SK-N-SH (cell line): ENCODE measurements around the gene CUL9. TPM values are rescaled to one million over a fixed set of nuclear protein-coding genes. Genes with fewer than 3 reads are reported as not detected.

Experiments
- CTCF ChIA-PET: fragments of 300-600, 350-600 bp; formaldehyde crosslinking; extraction: SDS; loops from one replicate; lab custom pipeline; 2021; lab: Yijun Ruan, JAX
- POLR2A ChIA-PET: fragments of 350-600 bp; sonication (Branson Sonifier 250); formaldehyde crosslinking; extraction: SDS; loops from one replicate; lab custom pipeline; 2020; ENCODE audit warnings: antibody characterized with exemption, inconsistent platforms; lab: Yijun Ruan, JAX
- DNase-seq: peaks from one replicate; pipeline ENCODE4 v3.0.0; 2012
- H2AFZ ChIP-seq: fragments of 200-600 bp; sonication (generic); 2 replicates; pipeline ENCODE4 v1.8.1; 2016; ENCODE audit warnings: antibody characterized with exemption, mild to moderate bottlenecking, low read depth
- H3F3A ChIP-seq: fragments of 200-600 bp; sonication (generic); replicated peaks from 2 replicates; pipeline ENCODE3; 2016; ENCODE audit warnings: antibody characterized with exemption, mild to moderate bottlenecking; ENCODE audit not compliant: insufficient read depth
- H3K27ac ChIP-seq, 2 experiments: fragments of 200-500 bp in 1 of 2; fragments of 200-600 bp in 1 of 2; sonication (Bioruptor generic) in 1 of 2; sonication (generic), shearing (Covaris generic) in 1 of 2; 2 replicates each; pipeline versions ENCODE4 v1.5.1 to v1.6.1; 2014 to 2016; ENCODE audit warnings: low read depth in 2 of 2, inconsistent platforms in 1 of 2, low read length in 1 of 2, mild to moderate bottlenecking in 1 of 2, mixed read lengths in 1 of 2
- H3K27me3 ChIP-seq: fragments of 200-600 bp; sonication (generic), shearing (Covaris generic); 2 replicates; pipeline ENCODE4 v1.6.1; 2016; ENCODE audit warnings: mixed run types; ENCODE audit not compliant: insufficient read depth
- H3K36me3 ChIP-seq, 2 experiments: fragments of 200-500 bp in 1 of 2; fragments of 200-600 bp in 1 of 2; sonication (Bioruptor generic) in 1 of 2; sonication (generic) in 1 of 2; replicated peaks in 1 of 2; 2 replicates each; pipeline versions ENCODE3 to v1.5.1; 2014 to 2016; ENCODE audit warnings: low read length in 1 of 2, mild to moderate bottlenecking in 1 of 2; ENCODE audit not compliant: insufficient read depth in 2 of 2, control insufficient read depth in 1 of 2
- H3K4me1 ChIP-seq, 2 experiments: fragments of 200-500 bp in 1 of 2; fragments of 200-600 bp in 1 of 2; sonication (Bioruptor generic) in 1 of 2; sonication (generic), shearing (Covaris generic) in 1 of 2; 2 replicates each; pipeline versions ENCODE4 v1.5.1 to v1.6.1; 2014 to 2016; ENCODE audit warnings: low read depth in 1 of 2, low read length in 1 of 2, mixed run types in 1 of 2; ENCODE audit not compliant: insufficient read depth in 2 of 2, control insufficient read depth in 1 of 2
- H3K4me2 ChIP-seq: fragments of 200-600 bp; sonication (generic), shearing (Covaris generic); 2 replicates; pipeline ENCODE4 v1.6.1; 2017; ENCODE audit warnings: mixed run types
- H3K4me3 ChIP-seq, 2 experiments: fragments of 200-500 bp in 1 of 2; fragments of 200-600 bp in 1 of 2; sonication (Bioruptor generic) in 1 of 2; sonication (generic), shearing (Covaris generic) in 1 of 2; 2 replicates each; pipeline versions ENCODE4 v1.5.1 to v1.8.1; 2014 to 2016; ENCODE audit warnings: low read depth in 2 of 2, inconsistent platforms in 1 of 2, low read length in 1 of 2, mild to moderate bottlenecking in 1 of 2, mixed read lengths in 1 of 2, moderate library complexity in 1 of 2
- H3K79me2 ChIP-seq: fragments of 200-600 bp; sonication (generic); 2 replicates; pipeline ENCODE4 v1.8.1; 2017; ENCODE audit warnings: mild to moderate bottlenecking; ENCODE audit not compliant: insufficient read depth
- H3K9ac ChIP-seq: fragments of 200-600 bp; sonication (generic); 2 replicates; pipeline ENCODE4 v1.6.1; 2017; ENCODE audit warnings: mixed run types
- H3K9me2 ChIP-seq: fragments of 200-600 bp; sonication (generic); 2 replicates; pipeline ENCODE4 v1.6.1; 2017; ENCODE audit warnings: mixed run types
- H3K9me3 ChIP-seq: fragments of 200-600 bp; sonication (generic); 2 replicates; pipeline ENCODE4 v1.6.1; 2017; ENCODE audit warnings: mixed run types, mild to moderate bottlenecking, moderate library complexity
- H4K20me1 ChIP-seq: fragments of 200-600 bp; sonication (generic); 2 replicates; pipeline ENCODE4 v1.6.1; 2017; ENCODE audit warnings: mild to moderate bottlenecking, mixed run types; ENCODE audit not compliant: insufficient read depth
- CHD2 ChIP-seq: fragments of 150-350 bp; IDR thresholded peaks from 2 replicates; pipeline ENCODE4 v1.6.1; 2018; ENCODE audit warnings: low read length; ENCODE audit not compliant: partially characterized antibody
- ELF1 ChIP-seq: IDR thresholded peaks from 2 replicates; pipeline ENCODE4 v1.4.0; 2012
- EZH2phosphoT487 ChIP-seq: fragments of 200-600 bp; sonication (generic); IDR thresholded peaks from 2 replicates; pipeline ENCODE4 v1.6.1; 2017; ENCODE audit warnings: low read depth, mixed run types, mild to moderate bottlenecking, antibody characterized with exemption, moderate library complexity, borderline replicate concordance
- FOSL2 ChIP-seq: IDR thresholded peaks from 2 replicates; pipeline ENCODE4 v1.4.0; 2012; ENCODE audit warnings: low read depth, mild to moderate bottlenecking, moderate library complexity, borderline replicate concordance
- FOXJ3 ChIP-seq: sonication (generic); formaldehyde crosslinking; IDR thresholded peaks from 2 replicates; pipeline ENCODE4 v1.5.1; 2020; ENCODE audit warnings: mild to moderate bottlenecking, missing genetic modification reagents
- GABPA ChIP-seq: IDR thresholded peaks from 2 replicates; pipeline ENCODE4 v1.4.0; 2012; ENCODE audit warnings: low read depth, mild to moderate bottlenecking
- JUND ChIP-seq: IDR thresholded peaks from 2 replicates; pipeline ENCODE4 v1.4.0; 2012
- MXI1 ChIP-seq: IDR thresholded peaks from 2 replicates; pipeline ENCODE4 v1.6.1; 2012; ENCODE audit warnings: mild to moderate bottlenecking, low read depth, low read length, improper control_type of control experiment
- NFIC ChIP-seq: IDR thresholded peaks from 2 replicates; pipeline ENCODE4 v1.4.0; 2012; ENCODE audit warnings: borderline replicate concordance
- NRF1 ChIP-seq: IDR thresholded peaks from 2 replicates; pipeline ENCODE4 v1.6.1; 2012; ENCODE audit warnings: low read depth, mild to moderate bottlenecking, low read length
- RAD21 ChIP-seq: IDR thresholded peaks from 2 replicates; pipeline ENCODE4 v1.6.1; 2012; ENCODE audit warnings: mild to moderate bottlenecking, low read length
- RFX5 ChIP-seq: IDR thresholded peaks from 2 replicates; pipeline ENCODE4 v1.6.1; 2012; ENCODE audit warnings: mild to moderate bottlenecking, improper control_type of control experiment, low read length
- SIN3A ChIP-seq: IDR thresholded peaks from 2 replicates; pipeline ENCODE4 v1.6.1; 2012; ENCODE audit warnings: low read depth, mild to moderate bottlenecking, low read length, moderate library complexity, borderline replicate concordance
- YY1 ChIP-seq: IDR thresholded peaks from 2 replicates; pipeline ENCODE4 v1.4.0; 2012; ENCODE audit warnings: low read depth, mild to moderate bottlenecking
- WGBS: methylation state at CpG from one replicate; pipeline ENCODE4 v1.1.6; 2017; ENCODE audit warnings: low lambda C conversion rate; 5-methylcytosine and 5-hydroxymethylcytosine counted together
- polyA plus RNA-seq, 3 experiments: library from polyadenylated mRNA; depleted of rRNA; stranded (reverse); fragments of >200 nt; gene quantifications; 2 replicates each; pipeline ENCODE4 v1.2.3, GENCODE V29; 2012
- TF ChIP-seq, protein P1 (sequence below): fragments of 200-600 bp; sonication (generic); IDR thresholded peaks from 2 replicates; pipeline ENCODE4 v1.6.1; 2017; ENCODE audit warnings: antibody characterized with exemption, mild to moderate bottlenecking, moderate library complexity
- TF ChIP-seq, protein P2 (sequence below): IDR thresholded peaks from 2 replicates; pipeline ENCODE4 v1.4.0; 2012; ENCODE audit warnings: low read depth, borderline replicate concordance

Gene CUL9
- polyA plus RNA-seq, 1 of the 3 experiments (the other 2 are of a cell fraction), result 37.7 TPM

DNA sequence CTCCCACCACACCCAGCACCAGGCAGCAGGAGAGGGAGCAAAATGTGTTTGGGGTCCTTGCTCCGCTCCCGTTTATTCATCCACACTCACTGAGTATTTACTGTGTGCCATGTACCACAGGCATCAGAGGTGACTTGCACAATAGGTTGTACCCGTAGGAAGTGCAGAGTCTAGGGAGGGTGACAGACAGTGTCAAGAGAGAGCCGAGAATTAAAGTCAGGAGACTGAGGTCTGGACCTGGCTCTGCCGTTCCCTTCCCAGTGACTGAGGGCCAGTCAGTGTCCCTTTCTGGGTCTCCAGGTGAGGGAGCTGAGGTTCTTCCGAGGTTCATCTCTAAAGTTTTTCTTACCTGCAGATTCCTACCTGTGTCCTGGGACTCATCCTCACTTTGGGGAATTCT, 83.6 kb downstream of the CUL9 start:
- H3K4me1 ChIP-seq, result peaks cover 0 to 13% of the 10 kb centered on the region in 2 experiments; a peak in 1 of 4 replicates
- no peak overlapping the region for H3K4me2 ChIP-seq
- no peaks in the 10 kb centered on the region for H3K9me3 ChIP-seq
- no peaks in the 10 kb centered on the region for H3K79me2 ChIP-seq
- TF ChIP-seq SIN3A, result no peak
- TF ChIP-seq ELF1, result no peak
- no peak for TF ChIP-seq FOXJ3
- TF ChIP-seq NRF1, result no peak
- no peak for TF ChIP-seq NFIC
- no peak for TF ChIP-seq RAD21
- TF ChIP-seq, all 33 proteins: peak for 0
- DNase-seq, result no peak
- Histone ChIP-seq H3K27ac (no peak overlapping the region), H3K9ac (no peak overlapping the region), H3K27me3 (no peaks in the 10 kb centered on the region), H3K36me3 (no peaks in the 10 kb centered on the region), H3K9me2 (no peaks in the 10 kb centered on the region), H4K20me1 (no peaks in the 10 kb centered on the region), H2AFZ (no peak overlapping the region), H3K4me3 (no peak overlapping the region), H3F3A (no peaks in the 10 kb centered on the region)
- CTCF ChIA-PET, result interaction anchor here (0.6 to 1.2 kb wide), 2 partner anchors 36 to 122 kb away, joined by 3 read pairs; partner anchors contain the start of gene DNPH1
- whole genome bisulfite sequencing, result 73% methylated on average over 5 of the region's 6 CpGs
- POLR2A ChIA-PET, result no interaction called here

DNA sequence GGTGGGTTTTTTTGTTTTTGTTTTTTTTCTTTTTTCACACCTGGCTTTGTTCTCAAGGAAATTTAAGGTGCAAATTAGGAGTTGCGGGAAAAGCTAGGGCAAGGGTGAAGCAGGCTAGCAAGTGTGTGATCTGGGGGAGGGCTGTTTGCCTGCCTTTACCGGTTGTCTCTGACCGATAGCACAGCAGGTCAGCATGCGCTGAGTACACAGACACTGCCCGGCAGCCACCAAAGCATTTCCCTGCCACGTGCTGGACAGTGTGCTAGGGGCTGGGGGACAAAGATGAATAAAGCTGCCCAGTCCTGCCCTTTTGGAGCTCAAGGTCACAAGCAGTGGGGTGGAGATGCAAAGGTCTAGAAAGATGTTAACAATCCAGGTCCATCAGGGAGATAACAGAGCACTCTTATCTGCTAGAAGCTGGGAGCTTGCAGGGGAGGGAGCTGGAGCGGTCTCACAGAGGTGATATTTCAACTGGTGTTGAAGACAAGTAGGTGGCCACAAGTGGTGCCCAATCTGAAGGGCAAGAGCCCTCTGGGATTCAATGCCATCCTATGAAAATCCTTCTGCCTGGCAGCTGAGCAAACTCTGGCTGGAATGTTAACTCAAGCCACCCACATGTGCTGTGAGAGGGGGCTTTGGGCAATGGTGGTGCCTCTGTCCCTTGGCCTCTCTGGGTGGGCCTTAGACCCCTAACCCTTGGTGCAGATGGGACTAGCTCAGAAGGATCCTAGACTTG, 85.8 kb downstream of the CUL9 start:
- Histone ChIP-seq H3K9me2 (no peaks in the 10 kb centered on the region), H3K36me3 (no peaks in the 10 kb centered on the region), H3K9ac (no peak overlapping the region), H3K27me3 (no peaks in the 10 kb centered on the region), H3K27ac (no peak overlapping the region), H3K4me2 (no peak overlapping the region), H4K20me1 (no peaks in the 10 kb centered on the region), H3K4me3 (no peak overlapping the region), H3F3A (no peaks in the 10 kb centered on the region), H3K79me2 (no peaks in the 10 kb centered on the region), H3K9me3 (no peaks in the 10 kb centered on the region), H3K4me1 (peaks cover 0 to 17% of the 10 kb centered on the region in 2 experiments; a peak in 1 of 4 replicates), H2AFZ (no peak overlapping the region)
- CTCF ChIA-PET, result interaction anchor here (1.6 to 2.4 kb wide), 2 partner anchors 31 to 38 kb away, joined by 7 to 8 read pairs; partner anchors contain the start of gene DNPH1
- no peak for DNase-seq
- no peak for TF ChIP-seq GABPA
- TF ChIP-seq, protein P1, sequence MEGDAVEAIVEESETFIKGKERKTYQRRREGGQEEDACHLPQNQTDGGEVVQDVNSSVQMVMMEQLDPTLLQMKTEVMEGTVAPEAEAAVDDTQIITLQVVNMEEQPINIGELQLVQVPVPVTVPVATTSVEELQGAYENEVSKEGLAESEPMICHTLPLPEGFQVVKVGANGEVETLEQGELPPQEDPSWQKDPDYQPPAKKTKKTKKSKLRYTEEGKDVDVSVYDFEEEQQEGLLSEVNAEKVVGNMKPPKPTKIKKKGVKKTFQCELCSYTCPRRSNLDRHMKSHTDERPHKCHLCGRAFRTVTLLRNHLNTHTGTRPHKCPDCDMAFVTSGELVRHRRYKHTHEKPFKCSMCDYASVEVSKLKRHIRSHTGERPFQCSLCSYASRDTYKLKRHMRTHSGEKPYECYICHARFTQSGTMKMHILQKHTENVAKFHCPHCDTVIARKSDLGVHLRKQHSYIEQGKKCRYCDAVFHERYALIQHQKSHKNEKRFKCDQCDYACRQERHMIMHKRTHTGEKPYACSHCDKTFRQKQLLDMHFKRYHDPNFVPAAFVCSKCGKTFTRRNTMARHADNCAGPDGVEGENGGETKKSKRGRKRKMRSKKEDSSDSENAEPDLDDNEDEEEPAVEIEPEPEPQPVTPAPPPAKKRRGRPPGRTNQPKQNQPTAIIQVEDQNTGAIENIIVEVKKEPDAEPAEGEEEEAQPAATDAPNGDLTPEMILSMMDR, result no peak
- no peak for TF ChIP-seq NFIC
- no peak for TF ChIP-seq MXI1
- TF ChIP-seq EZH2phosphoT487, result no peak
- no peak for TF ChIP-seq YY1
- no peak for TF ChIP-seq CHD2
- TF ChIP-seq RFX5, result no peak
- TF ChIP-seq, protein P2, sequence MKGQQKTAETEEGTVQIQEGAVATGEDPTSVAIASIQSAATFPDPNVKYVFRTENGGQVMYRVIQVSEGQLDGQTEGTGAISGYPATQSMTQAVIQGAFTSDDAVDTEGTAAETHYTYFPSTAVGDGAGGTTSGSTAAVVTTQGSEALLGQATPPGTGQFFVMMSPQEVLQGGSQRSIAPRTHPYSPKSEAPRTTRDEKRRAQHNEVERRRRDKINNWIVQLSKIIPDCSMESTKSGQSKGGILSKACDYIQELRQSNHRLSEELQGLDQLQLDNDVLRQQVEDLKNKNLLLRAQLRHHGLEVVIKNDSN, result no peak
- TF ChIP-seq FOSL2, result no peak
- TF ChIP-seq JUND, result no peak
- POLR2A ChIA-PET, result interaction anchor here (1.0 kb wide), 1 partner anchor 8 kb away, joined by 3 read pairs; no protein-coding TSS in a partner anchor
- 90% methylated on average over 7 of the region's 7 CpGs for WGBS
